ENCODE measurements around the gene ISG20L2.

The ISG20L2 gene

GRCh38 chr1:156754219-156754618 is 25.7 kb upstream of the ISG20L2 start:
- DNase-seq (ENCODE audit: low spot score), result no peak

- no peak for DNase-seq (ENCODE audit: low spot score)
Measured at GRCh38 chr1:156752843-156753482, 24.4 kb upstream of the ISG20L2 start.

GRCh38 chr1:156751757-156752481 is 23.4 kb upstream of the ISG20L2 start:
- DNase-seq (ENCODE audit: low spot score), result peak; percentile 96

GRCh38 chr1:156751451-156751756 is 22.8 kb upstream of the ISG20L2 start, which contains the start of gene HDGF:
HDGF (minus strand) TSS chr1:156751675; CDS start chr1:156751429, 246 bp downstream.
- DNase-seq (ENCODE audit: low spot score), result no peak

- DNase-seq (ENCODE audit: low spot score), result no peak
Measured at GRCh38 chr1:156750711-156751450, 22.3 kb upstream of the ISG20L2 start.

GRCh38 chr1:156750191-156750672 is 21.7 kb upstream of the ISG20L2 start:
- no peak for DNase-seq (ENCODE audit: low spot score)

- DNase-seq (ENCODE audit: low spot score), result no peak
Measured at GRCh38 chr1:156749419-156750118, 21.0 kb upstream of the ISG20L2 start.

GRCh38 chr1:156748670-156749418 is 20.3 kb upstream of the ISG20L2 start:
- peak; percentile 56 for DNase-seq (ENCODE audit: low spot score)

- DNase-seq (ENCODE audit: low spot score), result no peak
Measured at GRCh38 chr1:156747742-156748669, 19.4 kb upstream of the ISG20L2 start.

GRCh38 chr1:156746728-156747631 is 18.4 kb upstream of the ISG20L2 start:
- DNase-seq (ENCODE audit: low spot score), result peak; percentile 71

- DNase-seq (ENCODE audit: low spot score), result no peak
Measured at GRCh38 chr1:156746406-156746727, 17.8 kb upstream of the ISG20L2 start.

- no peak for DNase-seq (ENCODE audit: low spot score)
Measured at GRCh38 chr1:156745881-156746280, 17.3 kb upstream of the ISG20L2 start.

GRCh38 chr1:156744786-156745419 is 16.3 kb upstream of the ISG20L2 start:
- no peak for DNase-seq (ENCODE audit: low spot score)

- DNase-seq (ENCODE audit: low spot score), result no peak
Measured at GRCh38 chr1:156744344-156744743, 15.8 kb upstream of the ISG20L2 start.

- no peak for DNase-seq (ENCODE audit: low spot score)
Measured at GRCh38 chr1:156743367-156744302, 15.1 kb upstream of the ISG20L2 start.

GRCh38 chr1:156742801-156743200 is 14.2 kb upstream of the ISG20L2 start:
- no peak for DNase-seq (ENCODE audit: low spot score)

GRCh38 chr1:156742017-156742416 is 13.5 kb upstream of the ISG20L2 start:
- DNase-seq (ENCODE audit: low spot score), result no peak

GRCh38 chr1:156741481-156741983 is 13.0 kb upstream of the ISG20L2 start:
- DNase-seq (ENCODE audit: low spot score), result no peak
